ENCODE results near the gene MUC5AC.
"Not testable (repeated sequence)": the region's sequence is repeated elsewhere in the genome, so short reads cannot be mapped to it uniquely, and the experiment has no call there.

The MUC5AC gene

GRCh38 chr11:1155274-1155693, 2.5 kb upstream of the MUC5AC start:
- Histone ChIP-seq H3K4me1 (ENCODE audit: low read length) (peaks cover 40% of the 10 kb centered on the region), H3K4me2 (ENCODE audit: low read length) (no peak overlapping the region), H3K9ac (ENCODE audit: low read length) (no peak overlapping the region), H3K27ac (ENCODE audit: low read length) (no peak overlapping the region), H3K27me3 (ENCODE audit: low read depth, low read length) (0 out of 2 replicates have a peak, but pooled peaks cover 9% of the 10 kb centered on the region), H2AFZ (ENCODE audit: low read depth, low read length) (no peak overlapping the region), H3K9me3 (ENCODE audit: insufficient read depth, low read length) (no peaks in the 10 kb centered on the region), H4K20me1 (ENCODE audit: insufficient read depth, low read length) (no peaks in the 10 kb centered on the region), H3K36me3 (replicated peaks; ENCODE audit: low read depth, low read length) (no peaks in the 10 kb centered on the region), H3K4me3 (ENCODE audit: low read length) (no peak overlapping the region), H3K79me2 (ENCODE audit: low read length) (no peaks in the 10 kb centered on the region)
- TF ChIP-seq EZH2phosphoT487 (IDR thresholded peaks at IDR 0.05; ENCODE audit: low read depth) (no peak), CTCF (IDR thresholded peaks at IDR 0.05; ENCODE audit: low read depth, low read length) (no peak)

GRCh38 chr11:1156506-1157340, 1.0 kb upstream of the MUC5AC start:
- TF ChIP-seq EZH2phosphoT487 (IDR thresholded peaks at IDR 0.05; ENCODE audit: low read depth), result no peak
- no peak for TF ChIP-seq CTCF (IDR thresholded peaks at IDR 0.05; ENCODE audit: low read depth, low read length)
- H3K79me2 ChIP-seq (ENCODE audit: low read length), result no peaks in the 10 kb centered on the region
- H3K4me2 ChIP-seq (ENCODE audit: low read length), result no peak overlapping the region
- H3K27me3 ChIP-seq (ENCODE audit: low read depth, low read length), result 0 out of 2 replicates have a peak, but pooled peaks cover 9% of the 10 kb centered on the region
- H3K36me3 ChIP-seq (replicated peaks; ENCODE audit: low read depth, low read length), result no peaks in the 10 kb centered on the region
- H3K4me3 ChIP-seq (ENCODE audit: low read length), result no peak overlapping the region
- H4K20me1 ChIP-seq (ENCODE audit: insufficient read depth, low read length), result no peaks in the 10 kb centered on the region
- H3K9ac ChIP-seq (ENCODE audit: low read length), result no peak overlapping the region
- H3K4me1 ChIP-seq (ENCODE audit: low read length), result peaks cover 31% of the 10 kb centered on the region
- no peak overlapping the region for H3K27ac ChIP-seq (ENCODE audit: low read length)
- H3K9me3 ChIP-seq (ENCODE audit: insufficient read depth, low read length), result no peaks in the 10 kb centered on the region
- H2AFZ ChIP-seq (ENCODE audit: low read depth, low read length), result no peak overlapping the region

GRCh38 chr11:1157341-1157644, 460 bp upstream of the MUC5AC start:
- no peak overlapping the region for H3K27ac ChIP-seq (ENCODE audit: low read length)
- no peak overlapping the region for H3K9ac ChIP-seq (ENCODE audit: low read length)
- H4K20me1 ChIP-seq (ENCODE audit: insufficient read depth, low read length), result no peaks in the 10 kb centered on the region
- no peaks in the 10 kb centered on the region for H3K9me3 ChIP-seq (ENCODE audit: insufficient read depth, low read length)
- no peaks in the 10 kb centered on the region for H3K79me2 ChIP-seq (ENCODE audit: low read length)
- no peak overlapping the region for H2AFZ ChIP-seq (ENCODE audit: low read depth, low read length)
- peaks cover 26% of the 10 kb centered on the region for H3K4me1 ChIP-seq (ENCODE audit: low read length)
- H3K4me3 ChIP-seq (ENCODE audit: low read length), result no peak overlapping the region
- H3K36me3 ChIP-seq (replicated peaks; ENCODE audit: low read depth, low read length), result no peaks in the 10 kb centered on the region
- H3K4me2 ChIP-seq (ENCODE audit: low read length), result no peak overlapping the region
- TF ChIP-seq EZH2phosphoT487 (IDR thresholded peaks at IDR 0.05; ENCODE audit: low read depth) (no peak), CTCF (IDR thresholded peaks at IDR 0.05; ENCODE audit: low read depth, low read length) (no peak)
- H3K27me3 ChIP-seq (ENCODE audit: low read depth, low read length), result 0 out of 2 replicates have a peak, but pooled peaks cover 9% of the 10 kb centered on the region

GRCh38 chr11:1158681-1159487, 1.1 kb downstream of the MUC5AC start:
- Histone ChIP-seq H3K79me2 (ENCODE audit: low read length) (no peaks in the 10 kb centered on the region), H3K4me3 (ENCODE audit: low read length) (no peak overlapping the region), H3K4me1 (ENCODE audit: low read length) (peaks cover 10% of the 10 kb centered on the region), H2AFZ (ENCODE audit: low read depth, low read length) (no peak overlapping the region), H4K20me1 (ENCODE audit: insufficient read depth, low read length) (no peaks in the 10 kb centered on the region), H3K36me3 (replicated peaks; ENCODE audit: low read depth, low read length) (no peaks in the 10 kb centered on the region), H3K9ac (ENCODE audit: low read length) (no peak overlapping the region), H3K27me3 (ENCODE audit: low read depth, low read length) (0 out of 2 replicates have a peak, but pooled peaks cover 9% of the 10 kb centered on the region), H3K4me2 (ENCODE audit: low read length) (no peak overlapping the region), H3K9me3 (ENCODE audit: insufficient read depth, low read length) (no peaks in the 10 kb centered on the region), H3K27ac (ENCODE audit: low read length) (no peak overlapping the region)
- TF ChIP-seq CTCF (IDR thresholded peaks at IDR 0.05; ENCODE audit: low read depth, low read length), result no peak
- TF ChIP-seq EZH2phosphoT487 (IDR thresholded peaks at IDR 0.05; ENCODE audit: low read depth), result no peak

GRCh38 chr11:1159488-1160220, 1.9 kb downstream of the MUC5AC start:
- not testable (repeated sequence) for H3K36me3 ChIP-seq (replicated peaks; ENCODE audit: low read depth, low read length)

More at GRCh38 chr11:1159488-1160220, 1.9 kb downstream of the MUC5AC start:
- not testable (repeated sequence) for H3K27me3 ChIP-seq (ENCODE audit: low read depth, low read length); H3K79me2 ChIP-seq (ENCODE audit: low read length); H3K4me2 ChIP-seq (ENCODE audit: low read length); H3K9me3 ChIP-seq (ENCODE audit: insufficient read depth, low read length); H3K27ac ChIP-seq (ENCODE audit: low read length); H3K4me3 ChIP-seq (ENCODE audit: low read length); H3K4me1 ChIP-seq (ENCODE audit: low read length); H4K20me1 ChIP-seq (ENCODE audit: insufficient read depth, low read length); H3K9ac ChIP-seq (ENCODE audit: low read length); H2AFZ ChIP-seq (ENCODE audit: low read depth, low read length)
